Skeletal muscle satellite cell (primary cell): ENCODE data around the gene ING4. TPM values are rescaled to one million over a fixed set of nuclear protein-coding genes. Genes with fewer than 3 reads are reported as not detected.

ENCODE experiments used
- small RNA-seq: library from RNA; depleted of rRNA; stranded (forward); fragments of <200 nt; gene quantifications from one replicate; pipeline ENCODE3, GENCODE V24; 2012

Gene ING4

Small RNA genes within 50 kb of the gene (small RNA-seq; reads per million reads assigned to genes)
- gene RNU6-781P = not detected
